Activated B cell treated with CpG ODN at 0.5 μM for 24 hours (primary cell): ENCODE measurements around the gene CERS6. TPM values are rescaled to one million over a fixed set of nuclear protein-coding genes. Genes with fewer than 3 reads are reported as not detected.

Source experiments
- ATAC-seq: fragments of 200-7000 bp; cut with Tn5 transposase; one replicate; pipeline ENCODE4 v1.10.0; 2021; ENCODE audit warnings: low read depth, mild to moderate bottlenecking, moderate library complexity
- CTCF ChIA-PET: fragments of 350-600 bp; sonication (Branson Sonifier 250); formaldehyde crosslinking; loops from one replicate; lab custom pipeline; 2021; ENCODE audit warnings: antibody characterized with exemption; lab: Charles Lee
- POLR2A ChIA-PET: fragments of 350-600 bp; sonication (Branson Sonifier 250); formaldehyde crosslinking; loops from one replicate; lab custom pipeline; 2021; ENCODE audit warnings: antibody characterized with exemption; lab: Charles Lee
- DNase-seq: peaks from one replicate; pipeline ENCODE4 v3.0.0; 2022
- H3K27ac Mint-ChIP-seq: one replicate; pipeline ENCODE4 v1.8.0; 2020; ENCODE audit warnings: mixed read lengths
- H3K27me3 Mint-ChIP-seq: one replicate; pipeline ENCODE4 v1.8.0; 2021; ENCODE audit warnings: mixed read lengths
- H3K36me3 Mint-ChIP-seq: one replicate; pipeline ENCODE4 v1.8.0; 2021; ENCODE audit warnings: low read depth, mixed read lengths
- H3K4me1 Mint-ChIP-seq: one replicate; pipeline ENCODE4 v1.8.0; 2021; ENCODE audit warnings: mixed read lengths
- H3K4me3 Mint-ChIP-seq: one replicate; pipeline ENCODE4 v1.8.0; 2020; ENCODE audit warnings: mild to moderate bottlenecking, mixed read lengths
- H3K9me3 Mint-ChIP-seq: one replicate; pipeline ENCODE4 v1.8.0; 2020; ENCODE audit warnings: mixed read lengths
- intact Hi-C: fragments of 100-400 bp; cut with micrococcal nuclease; formaldehyde crosslinking; loops from one replicate; pipeline ENCODE4 v1.15.1; 2024
- total RNA-seq: library from RNA; stranded (reverse); gene quantifications from 2 replicates; pipeline ENCODE4 v1.2.3, GENCODE V29; 2022
- TF ChIP-seq, protein P1 (sequence below): fragments of 200-600 bp; IDR thresholded peaks from one replicate; pipeline ENCODE4 v1.8.0; 2022; ENCODE audit warnings: antibody characterized with exemption, mild to moderate bottlenecking

Gene CERS6
- total RNA-seq, 1 donor from 2014 or later, result 5.3 TPM

DNA sequence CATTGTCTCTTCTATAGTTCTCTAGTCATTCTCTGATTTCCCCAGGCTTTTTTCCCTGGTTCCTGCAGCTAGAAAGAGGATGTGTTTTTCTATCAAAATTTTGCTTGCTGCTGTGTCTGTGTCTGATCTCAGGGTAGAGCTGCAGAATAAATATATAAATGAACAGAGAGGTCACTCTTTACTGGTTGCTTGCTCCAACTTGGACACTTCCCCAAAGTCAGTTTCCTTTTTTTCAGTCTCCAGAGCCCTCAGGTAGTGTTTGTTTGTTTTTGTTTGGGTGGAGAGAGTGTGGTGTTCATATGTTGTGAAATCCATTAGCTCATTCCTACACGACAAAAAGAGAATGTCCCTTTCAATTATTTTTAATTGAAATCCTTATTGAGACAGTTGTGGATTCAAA lies 85.8 kb downstream of the CERS6 start:
- Mint-ChIP-seq H3K27me3 (no peaks in the 10 kb centered on the region), H3K27ac (no peak overlapping the region), H3K36me3 (peaks cover 20% of the 10 kb centered on the region), H3K4me1 (peaks cover 7% of the 10 kb centered on the region), H3K4me3 (no peak overlapping the region), H3K9me3 (peaks cover 24% of the 10 kb centered on the region)
- TF ChIP-seq, protein P1, sequence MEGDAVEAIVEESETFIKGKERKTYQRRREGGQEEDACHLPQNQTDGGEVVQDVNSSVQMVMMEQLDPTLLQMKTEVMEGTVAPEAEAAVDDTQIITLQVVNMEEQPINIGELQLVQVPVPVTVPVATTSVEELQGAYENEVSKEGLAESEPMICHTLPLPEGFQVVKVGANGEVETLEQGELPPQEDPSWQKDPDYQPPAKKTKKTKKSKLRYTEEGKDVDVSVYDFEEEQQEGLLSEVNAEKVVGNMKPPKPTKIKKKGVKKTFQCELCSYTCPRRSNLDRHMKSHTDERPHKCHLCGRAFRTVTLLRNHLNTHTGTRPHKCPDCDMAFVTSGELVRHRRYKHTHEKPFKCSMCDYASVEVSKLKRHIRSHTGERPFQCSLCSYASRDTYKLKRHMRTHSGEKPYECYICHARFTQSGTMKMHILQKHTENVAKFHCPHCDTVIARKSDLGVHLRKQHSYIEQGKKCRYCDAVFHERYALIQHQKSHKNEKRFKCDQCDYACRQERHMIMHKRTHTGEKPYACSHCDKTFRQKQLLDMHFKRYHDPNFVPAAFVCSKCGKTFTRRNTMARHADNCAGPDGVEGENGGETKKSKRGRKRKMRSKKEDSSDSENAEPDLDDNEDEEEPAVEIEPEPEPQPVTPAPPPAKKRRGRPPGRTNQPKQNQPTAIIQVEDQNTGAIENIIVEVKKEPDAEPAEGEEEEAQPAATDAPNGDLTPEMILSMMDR, result no peak
- ChIA-PET CTCF (no interaction called here), POLR2A (interaction anchor here (1.4 kb wide), 1 partner anchor 9 kb away, joined by 3 read pairs; no protein-coding TSS in a partner anchor)
- DNase-seq (no peak), ATAC-seq (no peak)
- intact Hi-C loops, result no loop called here

DNA sequence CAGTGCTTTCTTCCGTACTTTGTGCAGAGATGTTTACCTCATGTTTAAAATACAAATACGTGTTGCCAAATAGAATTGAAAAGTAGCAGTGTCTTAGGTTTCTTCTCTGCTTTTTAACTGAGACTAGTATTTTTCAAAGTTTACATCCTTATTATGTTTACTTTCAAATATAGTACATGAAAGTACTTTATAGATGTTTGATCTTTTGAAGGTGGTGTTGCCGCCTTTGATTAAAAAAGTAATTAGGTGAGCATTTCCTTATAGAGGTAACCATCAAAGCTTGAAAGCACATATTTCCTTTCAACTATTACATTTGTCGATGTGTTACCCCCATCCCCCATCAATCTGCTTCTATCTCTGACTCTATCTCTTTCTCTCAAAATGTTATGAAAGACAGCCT lies 87.0 kb downstream of the CERS6 start:
- H3K4me3 Mint-ChIP-seq, result no peak overlapping the region
- POLR2A ChIA-PET, result no interaction called here
- CTCF ChIA-PET, result no interaction called here
- H3K27me3 Mint-ChIP-seq, result no peaks in the 10 kb centered on the region
- H3K36me3 Mint-ChIP-seq, result peaks cover 23% of the 10 kb centered on the region
- TF ChIP-seq, protein P1, result no peak
- H3K27ac Mint-ChIP-seq, result no peak overlapping the region
- DNase-seq (no peak), ATAC-seq (no peak)
- peaks cover 20% of the 10 kb centered on the region for H3K9me3 Mint-ChIP-seq
- intact Hi-C loops, result no loop called here
- peaks cover 7% of the 10 kb centered on the region for H3K4me1 Mint-ChIP-seq

DNA sequence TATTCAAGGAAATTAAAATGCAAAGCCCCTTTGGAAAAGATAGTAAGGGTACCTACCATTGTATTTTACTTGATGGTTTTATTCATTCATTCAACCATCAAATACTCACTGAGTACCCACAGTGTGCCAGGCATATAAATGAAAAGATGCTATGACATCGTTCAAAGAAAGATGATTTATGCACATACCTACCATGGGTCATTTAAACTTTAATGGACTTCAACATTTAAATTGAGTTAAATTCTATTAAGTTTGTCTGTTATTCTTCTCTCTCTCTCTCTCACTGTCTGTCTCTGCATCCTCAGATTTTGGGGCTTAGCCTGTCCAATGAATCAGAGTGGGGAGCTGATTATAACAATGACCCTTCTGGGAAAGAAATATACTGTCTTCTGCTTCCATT lies 87.9 kb downstream of the CERS6 start:
- no peaks in the 10 kb centered on the region for H3K27me3 Mint-ChIP-seq

DNA sequence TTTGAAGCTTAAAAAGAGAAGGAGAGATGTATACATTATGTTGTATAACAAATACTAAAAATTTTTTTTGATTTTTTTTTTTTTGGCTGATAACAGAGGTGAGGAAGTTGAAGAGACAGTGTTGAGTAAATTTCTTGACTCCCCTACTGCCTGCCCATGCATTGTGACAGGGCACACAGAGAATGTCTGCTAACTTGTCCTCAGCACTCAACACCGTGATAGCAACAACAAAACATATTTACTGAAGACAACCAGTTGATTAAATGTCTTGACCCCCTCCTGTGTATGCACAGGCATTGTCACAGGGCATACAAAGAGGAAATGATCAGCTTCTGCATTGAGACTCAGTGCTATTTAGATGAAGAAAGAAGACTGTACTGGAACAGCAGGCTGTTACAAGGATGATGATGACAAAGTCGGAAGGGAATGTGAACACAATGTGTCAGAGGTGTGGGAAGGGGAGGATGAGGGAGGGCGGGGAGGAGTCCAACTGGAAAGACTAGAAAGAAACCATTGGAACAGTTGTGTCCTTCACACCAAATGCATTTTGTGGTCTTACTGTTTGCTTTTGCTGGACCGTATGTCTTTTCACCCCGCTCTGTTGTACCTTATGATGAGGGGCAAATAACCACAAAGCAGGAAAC lies 89.5 kb downstream of the CERS6 start:
- no peak for ATAC-seq
- peaks cover 7% of the 10 kb centered on the region for H3K4me1 Mint-ChIP-seq
- intact Hi-C loops, result no loop called here
- POLR2A ChIA-PET, result interaction anchor here (0.7 kb wide), 1 partner anchor 40 kb away, joined by 3 read pairs; no protein-coding TSS in a partner anchor
- CTCF ChIA-PET, result no interaction called here
- TF ChIP-seq, protein P1, result no peak
- peaks cover 18% of the 10 kb centered on the region for H3K36me3 Mint-ChIP-seq
- no peak for DNase-seq
- no peak overlapping the region for H3K27ac Mint-ChIP-seq
- no peaks in the 10 kb centered on the region for H3K27me3 Mint-ChIP-seq
- H3K9me3 Mint-ChIP-seq, result peaks cover 10% of the 10 kb centered on the region
- H3K4me3 Mint-ChIP-seq, result no peak overlapping the region

More for the DNA sequence above, 87.9 kb downstream of the CERS6 start:
- H3K4me3 Mint-ChIP-seq, result no peak overlapping the region
- TF ChIP-seq, protein P1, result no peak
- peaks cover 23% of the 10 kb centered on the region for H3K36me3 Mint-ChIP-seq
- no peak overlapping the region for H3K27ac Mint-ChIP-seq
- DNase-seq (no peak), ATAC-seq (no peak)
- peaks cover 7% of the 10 kb centered on the region for H3K4me1 Mint-ChIP-seq
- ChIA-PET CTCF (no interaction called here), POLR2A (interaction anchor here (0.6 kb wide), 1 partner anchor 539 kb away, joined by 11 read pairs; no protein-coding TSS in a partner anchor)
- intact Hi-C loops, result no loop called here
- peaks cover 20% of the 10 kb centered on the region for H3K9me3 Mint-ChIP-seq

DNA sequence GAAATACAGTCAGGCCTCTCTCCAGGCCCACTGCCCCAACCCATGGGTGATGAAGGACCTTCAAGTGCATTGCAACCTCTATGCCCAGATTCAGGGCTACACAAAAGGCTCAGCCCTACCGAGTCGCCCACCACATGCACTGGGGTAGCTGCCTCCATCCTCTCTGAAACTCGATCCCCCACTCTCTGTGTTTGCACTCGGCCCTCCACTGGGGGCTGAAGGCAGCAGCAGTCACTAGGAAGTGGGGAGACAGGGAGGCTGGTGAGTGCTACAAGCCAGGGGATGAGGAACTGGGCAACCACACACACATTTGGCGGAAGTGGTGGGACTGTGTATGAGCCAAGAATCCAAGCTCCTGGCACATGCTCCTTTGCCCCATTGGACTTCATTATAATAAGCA lies 94.6 kb downstream of the CERS6 start:
- no peaks in the 10 kb centered on the region for H3K27me3 Mint-ChIP-seq
- ChIA-PET CTCF (no interaction called here), POLR2A (interaction anchor here (1.6 kb wide), 1 partner anchor 9 kb away, joined by 3 read pairs; no protein-coding TSS in a partner anchor)
- no peak for ATAC-seq
- no peak overlapping the region for H3K27ac Mint-ChIP-seq
- H3K4me3 Mint-ChIP-seq, result no peak overlapping the region
- peaks cover 8% of the 10 kb centered on the region for H3K36me3 Mint-ChIP-seq
- no peaks in the 10 kb centered on the region for H3K9me3 Mint-ChIP-seq
- intact Hi-C loops, result loop anchor here (5.0 kb wide), 3 partner anchors 43 to 93 kb away; partner anchors contain the start of gene CERS6
- no peak for DNase-seq
- TF ChIP-seq, protein P1, result no peak
- H3K4me1 Mint-ChIP-seq, result peaks cover 24% of the 10 kb centered on the region
